ENCODE results near the gene ST3GAL4. TPM values are rescaled to one million over a fixed set of nuclear protein-coding genes. Genes with fewer than 3 reads are reported as not detected.

Gene ST3GAL4
- total RNA-seq, 1 donor from 2014 or later: 41.5 TPM

GRCh38 chr11:126438691-126439090 lies 83.2 kb downstream of the ST3GAL4 start:
- DNase-seq (ENCODE audit: extremely low spot score in 2 of 2): no peak
- no peaks in the 10 kb centered on the region for H3K36me3 ChIP-seq
- H3K27me3 ChIP-seq: no peaks in the 10 kb centered on the region
- TF ChIP-seq POLR2AphosphoS5 (IDR thresholded peaks at IDR 0.05; ENCODE audit: insufficient read depth in 1 of 2, low read depth in 1 of 2) (no peak), CTCF (IDR thresholded peaks at IDR 0.05) (no peak), POLR2A (IDR thresholded peaks at IDR 0.05) (no peak)
- intact Hi-C loops (cut with DNase I): no loop called here
- no peaks in the 10 kb centered on the region for H3K9me3 ChIP-seq
- H3K27ac ChIP-seq: no peak overlapping the region
- H3K4me3 ChIP-seq: no peak overlapping the region
- H3K4me1 ChIP-seq: peaks cover 7% of the 10 kb centered on the region

GRCh38 chr11:126440276-126440675 lies 84.8 kb downstream of the ST3GAL4 start:
- TF ChIP-seq CTCF (IDR thresholded peaks at IDR 0.05): no peak
- no peak for TF ChIP-seq POLR2A (IDR thresholded peaks at IDR 0.05)
- TF ChIP-seq POLR2AphosphoS5 (IDR thresholded peaks at IDR 0.05; ENCODE audit: insufficient read depth in 1 of 2, low read depth in 1 of 2): no peak
- H3K4me1 ChIP-seq: peaks cover 7% of the 10 kb centered on the region
- H3K36me3 ChIP-seq: no peaks in the 10 kb centered on the region
- H3K4me3 ChIP-seq: no peak overlapping the region
- H3K9me3 ChIP-seq: no peaks in the 10 kb centered on the region
- intact Hi-C loops (cut with DNase I): loop anchor here (10.0 kb wide), 1 partner anchor 905 kb away; no protein-coding TSS in a partner anchor
- DNase-seq (ENCODE audit: extremely low spot score in 2 of 2): no peak
- no peaks in the 10 kb centered on the region for H3K27me3 ChIP-seq
- no peak overlapping the region for H3K27ac ChIP-seq

GRCh38 chr11:126440792-126441514 lies 85.5 kb downstream of the ST3GAL4 start:
- Histone ChIP-seq H3K9me3 (no peaks in the 10 kb centered on the region), H3K27ac (no peak overlapping the region), H3K27me3 (no peaks in the 10 kb centered on the region), H3K4me3 (no peak overlapping the region), H3K4me1 (peaks cover 7% of the 10 kb centered on the region), H3K36me3 (no peaks in the 10 kb centered on the region)
- TF ChIP-seq CTCF (IDR thresholded peaks at IDR 0.05) (peak; percentile 83 to 98 (median 90)), POLR2AphosphoS5 (IDR thresholded peaks at IDR 0.05; ENCODE audit: insufficient read depth in 1 of 2, low read depth in 1 of 2) (no peak), POLR2A (IDR thresholded peaks at IDR 0.05) (no peak)
- DNase-seq (ENCODE audit: extremely low spot score in 2 of 2): no peak
- intact Hi-C loops (cut with DNase I): loop anchor here (10.0 kb wide), 1 partner anchor 904 kb away; no protein-coding TSS in a partner anchor

- Histone ChIP-seq H3K27ac (no peak overlapping the region), H3K27me3 (no peaks in the 10 kb centered on the region), H3K4me1 (peaks cover 7% of the 10 kb centered on the region), H3K4me3 (no peak overlapping the region), H3K36me3 (no peaks in the 10 kb centered on the region), H3K9me3 (no peaks in the 10 kb centered on the region)
- DNase-seq (ENCODE audit: extremely low spot score in 2 of 2): no peak
- TF ChIP-seq CTCF (IDR thresholded peaks at IDR 0.05): no peak
- no peak for TF ChIP-seq POLR2A (IDR thresholded peaks at IDR 0.05)
- TF ChIP-seq POLR2AphosphoS5 (IDR thresholded peaks at IDR 0.05; ENCODE audit: insufficient read depth in 1 of 2, low read depth in 1 of 2): no peak
- intact Hi-C loops (cut with DNase I): loop anchor here (10.0 kb wide), 1 partner anchor 902 kb away; no protein-coding TSS in a partner anchor
Observed at GRCh38 chr11:126443120-126443519, 87.6 kb downstream of the ST3GAL4 start.

GRCh38 chr11:126444072-126444471 lies 88.6 kb downstream of the ST3GAL4 start:
- Histone ChIP-seq H3K36me3 (no peaks in the 10 kb centered on the region), H3K27ac (no peak overlapping the region), H3K9me3 (no peaks in the 10 kb centered on the region), H3K4me1 (peaks cover 7% of the 10 kb centered on the region), H3K27me3 (no peaks in the 10 kb centered on the region), H3K4me3 (no peak overlapping the region)
- no peak for TF ChIP-seq CTCF (IDR thresholded peaks at IDR 0.05)
- TF ChIP-seq POLR2A (IDR thresholded peaks at IDR 0.05): no peak
- no peak for TF ChIP-seq POLR2AphosphoS5 (IDR thresholded peaks at IDR 0.05; ENCODE audit: insufficient read depth in 1 of 2, low read depth in 1 of 2)
- DNase-seq (ENCODE audit: extremely low spot score in 2 of 2): no peak
- intact Hi-C loops (cut with DNase I): loop anchor here (10.0 kb wide), 1 partner anchor 901 kb away; no protein-coding TSS in a partner anchor
